IMR-90 (cell line): ENCODE measurements around the gene HMX2. TPM values are rescaled to one million over a fixed set of nuclear protein-coding genes. Genes with fewer than 3 reads are reported as not detected.

Experiments
- ATAC-seq: fragments of 200-7000 bp; cut with Tn5 transposase; 2 replicates; pipeline ENCODE4 v1.9.1; 2020; ENCODE audit warnings: low read depth, mild to moderate bottlenecking, moderate library complexity
- BruUV-seq: library from RNA; stranded (reverse); fragments of 400-500 nt; replicated peaks from 2 replicates; lab custom pipeline; 2021; lab: Mats Ljungman, UMichigan
- CTCF ChIA-PET: fragments of 300-600 bp; formaldehyde crosslinking; extraction: SDS; loops from one replicate; lab custom pipeline; 2021; ENCODE audit warnings: antibody characterized with exemption; lab: Yijun Ruan, JAX
- POLR2A ChIA-PET: fragments of 300-600 bp; sonication (Branson Sonifier 250); formaldehyde crosslinking; loops from one replicate; lab custom pipeline; 2022; ENCODE audit warnings: antibody characterized with exemption; ENCODE audit not compliant: unreplicated experiment; lab: Charles Lee
- DNase-seq: peaks from one replicate; pipeline ENCODE4 v3.0.0; 2013
- H2AFZ ChIP-seq: replicated peaks from 2 replicates; pipeline ENCODE3; 2013; ENCODE audit warnings: low read length, mild to moderate bottlenecking; ENCODE audit not compliant: poor library complexity
- H2AK5ac ChIP-seq: 2 replicates; pipeline ENCODE4 v1.6.1; 2013; ENCODE audit warnings: low read depth, low read length, inconsistent platforms
- H2AK9ac ChIP-seq: replicated peaks from 2 replicates; pipeline ENCODE3; 2013; ENCODE audit warnings: mild to moderate bottlenecking, low read depth, low read length, moderate library complexity; ENCODE audit not compliant: poor library complexity
- H2BK120ac ChIP-seq: 2 replicates; pipeline ENCODE4 v1.6.1; 2013; ENCODE audit warnings: low read depth, low read length, inconsistent platforms
- H2BK15ac ChIP-seq: 3 replicates; pipeline ENCODE4 v1.6.1; 2013; ENCODE audit warnings: low read depth, low read length, inconsistent platforms
- H2BK20ac ChIP-seq: 2 replicates; pipeline ENCODE4 v1.6.1; 2013; ENCODE audit warnings: low read depth, mild to moderate bottlenecking, inconsistent platforms, low read length, moderate library complexity
- H2BK5ac ChIP-seq: 2 replicates; pipeline ENCODE4 v1.6.1; 2013; ENCODE audit warnings: mild to moderate bottlenecking, low read depth, low read length, inconsistent platforms; ENCODE audit not compliant: poor library complexity, severe bottlenecking
- H3K14ac ChIP-seq: replicated peaks from 2 replicates; pipeline ENCODE4 v1.6.1; 2013; ENCODE audit warnings: low read depth, low read length, inconsistent platforms
- H3K18ac ChIP-seq: 2 replicates; pipeline ENCODE4 v1.6.1; 2013; ENCODE audit warnings: low read depth, low read length, control low read depth
- H3K23ac ChIP-seq: 2 replicates; pipeline ENCODE4 v1.6.1; 2013; ENCODE audit warnings: low read depth, low read length, inconsistent platforms
- H3K27ac ChIP-seq: 2 replicates; pipeline ENCODE4 v1.5.1; 2013; ENCODE audit warnings: mild to moderate bottlenecking, control low read depth, low read length; ENCODE audit not compliant: insufficient read depth
- H3K27me3 ChIP-seq: 2 replicates; pipeline ENCODE4 v1.6.1; 2013; ENCODE audit warnings: low read length; ENCODE audit not compliant: control insufficient read depth, insufficient read depth
- H3K36me3 ChIP-seq: 2 replicates; pipeline ENCODE4 v1.6.1; 2013; ENCODE audit warnings: low read length, mixed read lengths; ENCODE audit not compliant: control insufficient read depth, insufficient read depth
- H3K4ac ChIP-seq: 2 replicates; pipeline ENCODE4 v1.6.1; 2013; ENCODE audit warnings: low read depth, low read length, inconsistent platforms
- H3K4me1 ChIP-seq: 2 replicates; pipeline ENCODE4 v1.6.1; 2013; ENCODE audit warnings: low read length, mixed read lengths; ENCODE audit not compliant: control insufficient read depth, insufficient read depth
- H3K4me2 ChIP-seq: 2 replicates; pipeline ENCODE4 v1.6.1; 2013; ENCODE audit warnings: low read depth, mild to moderate bottlenecking, control low read depth, low read length, moderate library complexity
- H3K4me3 ChIP-seq: 2 replicates; pipeline ENCODE4 v1.5.1; 2013; ENCODE audit warnings: low read depth, mild to moderate bottlenecking, control low read depth, low read length, moderate library complexity; ENCODE audit not compliant: insufficient read depth
- H3K56ac ChIP-seq: 2 replicates; pipeline ENCODE4 v1.6.1; 2013; ENCODE audit warnings: low read length, inconsistent platforms; ENCODE audit not compliant: insufficient read depth; ENCODE audit errors: extremely low read depth
- H3K79me1 ChIP-seq, 2 experiments: 2 replicates each; pipeline ENCODE4 v1.6.1; 2013; ENCODE audit warnings: low read length in 2 of 2, inconsistent platforms in 1 of 2, low read depth in 1 of 2
- H3K9ac ChIP-seq: 2 replicates; pipeline ENCODE4 v1.6.1; 2013; ENCODE audit warnings: low read depth, low read length, control low read depth
- H3K9me1 ChIP-seq: 2 replicates; pipeline ENCODE4 v1.6.1; 2013; ENCODE audit warnings: low read length, inconsistent platforms; ENCODE audit not compliant: insufficient read depth
- H3K9me3 ChIP-seq: 2 replicates; pipeline ENCODE4 v1.6.1; 2013; ENCODE audit warnings: low read length; ENCODE audit not compliant: control insufficient read depth, insufficient read depth
- H4K20me1 ChIP-seq: 2 replicates; pipeline ENCODE4 v1.6.1; 2013; ENCODE audit warnings: low read length, inconsistent platforms; ENCODE audit not compliant: insufficient read depth
- H4K5ac ChIP-seq: 2 replicates; pipeline ENCODE4 v1.6.1; 2013; ENCODE audit warnings: mild to moderate bottlenecking, low read depth, low read length, control low read depth
- H4K8ac ChIP-seq, 2 experiments: 2 replicates each; pipeline ENCODE4 v1.6.1; 2013; ENCODE audit warnings: low read depth in 2 of 2, low read length in 2 of 2, control low read depth in 1 of 2, inconsistent platforms in 1 of 2
- H4K91ac ChIP-seq: 2 replicates; pipeline ENCODE4 v1.6.1; 2013; ENCODE audit warnings: low read depth, low read length, inconsistent platforms; ENCODE audit not compliant: insufficient read depth
- BHLHE40 ChIP-seq: fragments of 150-350 bp; IDR thresholded peaks from 2 replicates; pipeline ENCODE4 v1.6.1; 2016; ENCODE audit warnings: mild to moderate bottlenecking, low read depth, low read length
- CEBPB ChIP-seq: IDR thresholded peaks from 2 replicates; pipeline ENCODE4 v1.6.1; 2012; ENCODE audit warnings: low read depth, low read length, improper control_type of control experiment
- CHD1 ChIP-seq: IDR thresholded peaks from 2 replicates; pipeline ENCODE4 v1.6.1; 2012; ENCODE audit warnings: low read depth, low read length, improper control_type of control experiment
- CTCF ChIP-seq: conservative IDR thresholded peaks from 2 replicates; pipeline ENCODE4 v1.5.1; 2012; ENCODE audit warnings: mild to moderate bottlenecking, low read depth, low read length, improper control_type of control experiment
- FOS ChIP-seq: fragments of 150-350 bp; IDR thresholded peaks from 2 replicates; pipeline ENCODE4 v1.6.1; 2016; ENCODE audit warnings: low read depth, low read length
- MAFK ChIP-seq: IDR thresholded peaks from 2 replicates; pipeline ENCODE4 v1.6.1; 2012; ENCODE audit warnings: low read depth, low read length, improper control_type of control experiment
- MAZ ChIP-seq: IDR thresholded peaks from 2 replicates; pipeline ENCODE4 v1.6.1; 2012; ENCODE audit warnings: low read depth, mild to moderate bottlenecking, low read length, improper control_type of control experiment, moderate library complexity, borderline replicate concordance
- MXI1 ChIP-seq: IDR thresholded peaks from 2 replicates; pipeline ENCODE4 v1.6.1; 2012; ENCODE audit warnings: low read depth, mild to moderate bottlenecking, low read length, moderate library complexity, borderline replicate concordance
- NFE2L2 ChIP-seq: fragments of 150-350 bp; IDR thresholded peaks from 2 replicates; pipeline ENCODE4 v1.6.1; 2016; ENCODE audit warnings: low read depth, mild to moderate bottlenecking, low read length
- POLR2A ChIP-seq: IDR thresholded peaks from 2 replicates; pipeline ENCODE4 v1.6.1; 2012; ENCODE audit warnings: mild to moderate bottlenecking, low read depth, low read length
- RAD21 ChIP-seq: IDR thresholded peaks from 2 replicates; pipeline ENCODE4 v1.6.1; 2012; ENCODE audit warnings: low read length, improper control_type of control experiment
- RCOR1 ChIP-seq: IDR thresholded peaks from 2 replicates; pipeline ENCODE4 v1.6.1; 2012; ENCODE audit warnings: mild to moderate bottlenecking, low read length, improper control_type of control experiment; ENCODE audit not compliant: insufficient replicate concordance
- RFX5 ChIP-seq: IDR thresholded peaks from 2 replicates; pipeline ENCODE4 v1.8.0; 2012; ENCODE audit warnings: low read depth, mild to moderate bottlenecking, low read length, moderate library complexity
- SMC3 ChIP-seq: fragments of 150-350 bp; IDR thresholded peaks from 2 replicates; pipeline ENCODE4 v1.6.1; 2016; ENCODE audit warnings: low read depth, mild to moderate bottlenecking, antibody characterized with exemption, low read length, moderate library complexity
- USF2 ChIP-seq: fragments of 150-350 bp; IDR thresholded peaks from 2 replicates; pipeline ENCODE4 v1.6.1; 2017; ENCODE audit warnings: mild to moderate bottlenecking, antibody characterized with exemption, low read length, low read depth
- WGBS, 2 experiments: methylation state at CpG; one replicate each; pipeline versions ENCODE4 v1.1.5 to v1.1.7; 2013; ENCODE audit warnings: missing lambda C conversion rate in 2 of 2; ENCODE audit not compliant: insufficient read length in 1 of 2; ENCODE audit errors: extremely low coverage in 2 of 2; 5-methylcytosine and 5-hydroxymethylcytosine counted together
- dilution Hi-C: fragments of 300-500 bp; cut with HindIII; formaldehyde crosslinking; loops from one replicate; pipeline ENCODE4 v1.14.3; 2018; ENCODE audit warnings: low sequenced_read_pairs; ENCODE audit not compliant: unreplicated experiment
- in situ Hi-C: fragments of 300-500 bp; cut with MboI; formaldehyde crosslinking; loops from 3 replicates; pipeline ENCODE4 v1.14.3; 2019; ENCODE audit warnings: low sequenced_read_pairs, inconsistent platforms, mixed read lengths
- intact Hi-C: fragments of 100-400 bp; cut with micrococcal nuclease; formaldehyde crosslinking; loops from 2 replicates; pipeline ENCODE4 v1.10.0; 2022
- polyA plus RNA-seq, 3 experiments: library from polyadenylated mRNA; depleted of rRNA; stranded (reverse); fragments of >200 nt; gene quantifications; 2 replicates each; pipeline ENCODE4 v1.2.3, GENCODE V29; 2012; ENCODE audit warnings: low replicate concordance in 1 of 3
- total RNA-seq: library from RNA; depleted of rRNA; stranded (reverse); fragments of >200 nt; gene quantifications from 2 replicates; pipeline ENCODE4 v1.2.3, GENCODE V29; 2012
- TF ChIP-seq, protein P1 (sequence below): fragments of 150-350 bp; IDR thresholded peaks from 2 replicates; pipeline ENCODE4 v1.6.1; 2016; ENCODE audit warnings: low read depth, mild to moderate bottlenecking, low read length, moderate library complexity, borderline replicate concordance

The HMX2 gene
- total and polyA plus RNA-seq, 2 of the 4 experiments (the other 2 are of a cell fraction) = not detected

DNA sequence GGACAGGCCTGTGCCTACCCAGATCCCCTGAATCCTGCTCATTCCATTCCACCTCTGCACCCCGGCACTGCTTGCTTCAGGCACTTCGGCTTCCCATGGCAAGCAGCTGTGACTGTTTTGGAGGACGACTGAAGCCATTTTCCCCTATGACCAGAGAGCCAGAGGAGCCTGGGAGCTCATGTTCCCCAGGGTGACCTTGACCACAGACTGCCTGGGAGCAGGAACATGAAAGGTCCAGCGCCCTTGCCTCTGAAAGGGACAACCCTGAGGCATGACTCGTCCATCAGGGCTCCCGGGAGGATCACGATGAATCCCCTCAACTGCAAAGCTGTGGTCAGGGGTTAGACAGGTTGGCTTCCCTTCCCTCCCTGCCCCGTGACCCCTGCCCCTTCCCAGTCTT, 28.9 kb upstream of the HMX2 start:
- H2BK5ac ChIP-seq = no peak overlapping the region
- no peak overlapping the region for H4K5ac ChIP-seq
- no peak overlapping the region for H2AK9ac ChIP-seq
- DNase-seq (no peak), ATAC-seq (no peak)
- no peak overlapping the region for H3K9ac ChIP-seq
- intact Hi-C loops = no loop called here
- BruUV-seq = no TSS peak
- no peak overlapping the region for H2AFZ ChIP-seq
- in situ Hi-C loops = no loop called here
- no peaks in the 10 kb centered on the region for H3K4me1 ChIP-seq
- H3K79me1 ChIP-seq = no peaks in the 10 kb centered on the region
- CTCF ChIA-PET = no interaction called here
- H3K9me1 ChIP-seq = no peaks in the 10 kb centered on the region
- H3K23ac ChIP-seq = no peak overlapping the region
- no peak overlapping the region for H2BK20ac ChIP-seq
- H3K4me2 ChIP-seq = no peak overlapping the region
- H2BK120ac ChIP-seq = no peak overlapping the region
- no peak overlapping the region for H4K8ac ChIP-seq
- H4K91ac ChIP-seq = no peak overlapping the region
- dilution Hi-C loops = no loop called here
- H3K27me3 ChIP-seq = peaks cover 17% of the 10 kb centered on the region; the same call in 1 of the 2 replicates
- no peak overlapping the region for H3K4me3 ChIP-seq
- H3K4ac ChIP-seq = no peak overlapping the region
- no peak overlapping the region for H3K27ac ChIP-seq
- H2BK15ac ChIP-seq = no peak overlapping the region
- no peak overlapping the region for H2AK5ac ChIP-seq
- no peak overlapping the region for H3K56ac ChIP-seq
- TF ChIP-seq SMC3 (no peak), POLR2A (no peak), MAZ (no peak), RAD21 (no peak), CTCF (no peak), USF2 (no peak), MAFK (no peak), NFE2L2 (no peak), RFX5 (no peak), MXI1 (no peak), FOS (no peak), BHLHE40 (no peak), CHD1 (no peak), CEBPB (no peak), RCOR1 (no peak)
- TF ChIP-seq, protein P1, sequence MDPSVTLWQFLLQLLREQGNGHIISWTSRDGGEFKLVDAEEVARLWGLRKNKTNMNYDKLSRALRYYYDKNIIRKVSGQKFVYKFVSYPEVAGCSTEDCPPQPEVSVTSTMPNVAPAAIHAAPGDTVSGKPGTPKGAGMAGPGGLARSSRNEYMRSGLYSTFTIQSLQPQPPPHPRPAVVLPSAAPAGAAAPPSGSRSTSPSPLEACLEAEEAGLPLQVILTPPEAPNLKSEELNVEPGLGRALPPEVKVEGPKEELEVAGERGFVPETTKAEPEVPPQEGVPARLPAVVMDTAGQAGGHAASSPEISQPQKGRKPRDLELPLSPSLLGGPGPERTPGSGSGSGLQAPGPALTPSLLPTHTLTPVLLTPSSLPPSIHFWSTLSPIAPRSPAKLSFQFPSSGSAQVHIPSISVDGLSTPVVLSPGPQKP = no peak
- POLR2A ChIA-PET = no interaction called here
- H3K36me3 ChIP-seq = no peaks in the 10 kb centered on the region
- no peaks in the 10 kb centered on the region for H4K20me1 ChIP-seq
- H3K14ac ChIP-seq = no peak overlapping the region
- H3K9me3 ChIP-seq = no peaks in the 10 kb centered on the region
- no CpG with 5 or more reads among the region's 8 CpGs for WGBS, 2 experiments
- no peak overlapping the region for H3K18ac ChIP-seq
